Trophoblast cell (in vitro differentiated cells and primary cell): ENCODE results near the gene SPRED2.

Experiments
- DNase-seq, 2 donors: peaks; one replicate each; pipeline ENCODE4 v3.0.0-alpha.2; 2016
- H2AFZ ChIP-seq: 2 replicates; pipeline ENCODE4 v1.6.1; 2013; ENCODE audit warnings: low read length, moderate library complexity, mild to moderate bottlenecking; ENCODE audit not compliant: insufficient read depth, poor library complexity
- H2AK5ac ChIP-seq: 2 replicates; pipeline ENCODE4 v1.6.1; 2013; ENCODE audit warnings: mild to moderate bottlenecking, low read length
- H2BK120ac ChIP-seq: 2 replicates; pipeline ENCODE4 v1.6.1; 2013; ENCODE audit warnings: low read length, mild to moderate bottlenecking, moderate library complexity; ENCODE audit not compliant: insufficient read depth, poor library complexity
- H2BK12ac ChIP-seq: 2 replicates; pipeline ENCODE4 v1.6.1; 2013; ENCODE audit warnings: mild to moderate bottlenecking, low read length, moderate library complexity
- H2BK5ac ChIP-seq: 2 replicates; pipeline ENCODE4 v1.6.1; 2013; ENCODE audit warnings: low read length, low read depth, moderate library complexity, mild to moderate bottlenecking; ENCODE audit not compliant: poor library complexity
- H3K14ac ChIP-seq: 2 replicates; pipeline ENCODE4 v1.6.1; 2013; ENCODE audit warnings: mild to moderate bottlenecking, low read length
- H3K18ac ChIP-seq: 2 replicates; pipeline ENCODE4 v1.6.1; 2013; ENCODE audit warnings: mild to moderate bottlenecking, low read length
- H3K23ac ChIP-seq: 2 replicates; pipeline ENCODE4 v1.6.1; 2013; ENCODE audit warnings: low read length
- H3K27ac ChIP-seq: 2 replicates; pipeline ENCODE4 v1.5.1; 2013; ENCODE audit warnings: low read depth, mild to moderate bottlenecking, inconsistent platforms, low read length, moderate library complexity
- H3K27me3 ChIP-seq: 2 replicates; pipeline ENCODE4 v1.6.1; 2013; ENCODE audit warnings: inconsistent platforms, mild to moderate bottlenecking, low read length, moderate library complexity; ENCODE audit not compliant: insufficient read depth
- H3K36me3 ChIP-seq, 2 experiments: 1 replicate in 1 of 2; 2 replicates in 1 of 2; pipeline ENCODE4 v1.6.1; 2013; ENCODE audit warnings: low read length in 2 of 2, mild to moderate bottlenecking in 2 of 2, moderate library complexity in 1 of 2; ENCODE audit not compliant: insufficient read depth in 2 of 2, control insufficient read depth in 1 of 2
- H3K4ac ChIP-seq: 2 replicates; pipeline ENCODE4 v1.6.1; 2013; ENCODE audit warnings: low read depth, mild to moderate bottlenecking, low read length, moderate library complexity
- H3K4me1 ChIP-seq, 2 experiments: 1 replicate in 1 of 2; 2 replicates in 1 of 2; pipeline ENCODE4 v1.6.1; 2013; ENCODE audit warnings: low read length in 2 of 2, mild to moderate bottlenecking in 2 of 2, moderate library complexity in 1 of 2; ENCODE audit not compliant: insufficient read depth in 2 of 2, control insufficient read depth in 1 of 2
- H3K4me2 ChIP-seq: 2 replicates; pipeline ENCODE4 v1.6.1; 2013; ENCODE audit warnings: inconsistent platforms, mild to moderate bottlenecking, low read length, moderate library complexity
- H3K4me3 ChIP-seq: 2 replicates; pipeline ENCODE4 v1.5.1; 2013; ENCODE audit warnings: mild to moderate bottlenecking, low read depth, low read length, inconsistent platforms
- H3K79me1 ChIP-seq: one replicate; pipeline ENCODE4 v1.6.1; 2013; ENCODE audit warnings: low read length
- H3K79me2 ChIP-seq: 2 replicates; pipeline ENCODE4 v1.6.1; 2013; ENCODE audit warnings: low read length, mild to moderate bottlenecking; ENCODE audit not compliant: control insufficient read depth, insufficient read depth, poor library complexity
- H3K9ac ChIP-seq: 2 replicates; pipeline ENCODE4 v1.6.1; 2013; ENCODE audit warnings: mild to moderate bottlenecking, low read length
- H3K9me3 ChIP-seq: 2 replicates; pipeline ENCODE4 v1.6.1; 2013; ENCODE audit warnings: low read depth, mild to moderate bottlenecking, control low read depth, inconsistent platforms, low read length; ENCODE audit not compliant: insufficient read depth
- H4K12ac ChIP-seq: 2 replicates; pipeline ENCODE4 v1.6.1; 2013; ENCODE audit warnings: low read depth, mild to moderate bottlenecking, low read length, moderate library complexity
- H4K8ac ChIP-seq: 2 replicates; pipeline ENCODE4 v1.6.1; 2013; ENCODE audit warnings: low read depth, mild to moderate bottlenecking, low read length, moderate library complexity
- H4K91ac ChIP-seq: one replicate; pipeline ENCODE4 v1.6.1; 2013; ENCODE audit warnings: low read depth, mild to moderate bottlenecking, low read length, moderate library complexity
- WGBS: extraction: QIAGEN DNeasy Blood & Tissue Kit; methylation state at CpG from one replicate; pipeline ENCODE4 v1.1.7; 2013; ENCODE audit warnings: missing lambda C conversion rate; ENCODE audit not compliant: insufficient read length, insufficient coverage; ENCODE audit errors: extremely low coverage; 5-methylcytosine and 5-hydroxymethylcytosine counted together

Gene SPRED2

GRCh38 chr2:65413610-65414009 lies 18.8 kb downstream of the SPRED2 start:
- H3K9me3 ChIP-seq = no peaks in the 10 kb centered on the region
- no peak overlapping the region for H2AK5ac ChIP-seq
- H4K91ac ChIP-seq = no peak overlapping the region
- H3K36me3 ChIP-seq = no peaks in the 10 kb centered on the region
- H3K9ac ChIP-seq = no peak overlapping the region
- no peaks in the 10 kb centered on the region for H3K79me1 ChIP-seq
- H3K4ac ChIP-seq = no peak overlapping the region
- H3K4me2 ChIP-seq = no peak overlapping the region
- H2BK5ac ChIP-seq = no peak overlapping the region
- H4K12ac ChIP-seq = no peak overlapping the region
- H3K27ac ChIP-seq = no peak overlapping the region
- no peaks in the 10 kb centered on the region for H3K4me1 ChIP-seq
- H3K18ac ChIP-seq = no peak overlapping the region
- H2BK12ac ChIP-seq = no peak overlapping the region
- no peak overlapping the region for H4K8ac ChIP-seq
- H2AFZ ChIP-seq = no peak overlapping the region
- H3K14ac ChIP-seq = no peak overlapping the region
- H3K4me3 ChIP-seq = no peak overlapping the region
- H3K79me2 ChIP-seq = no peaks in the 10 kb centered on the region
- H3K23ac ChIP-seq = no peak overlapping the region
- WGBS = no CpG with 5 or more reads among the region's 2 CpGs
- H3K27me3 ChIP-seq = no peaks in the 10 kb centered on the region
- no peak overlapping the region for H2BK120ac ChIP-seq
- peak in 1 of 2 donors; percentile 12 for DNase-seq

DNA sequence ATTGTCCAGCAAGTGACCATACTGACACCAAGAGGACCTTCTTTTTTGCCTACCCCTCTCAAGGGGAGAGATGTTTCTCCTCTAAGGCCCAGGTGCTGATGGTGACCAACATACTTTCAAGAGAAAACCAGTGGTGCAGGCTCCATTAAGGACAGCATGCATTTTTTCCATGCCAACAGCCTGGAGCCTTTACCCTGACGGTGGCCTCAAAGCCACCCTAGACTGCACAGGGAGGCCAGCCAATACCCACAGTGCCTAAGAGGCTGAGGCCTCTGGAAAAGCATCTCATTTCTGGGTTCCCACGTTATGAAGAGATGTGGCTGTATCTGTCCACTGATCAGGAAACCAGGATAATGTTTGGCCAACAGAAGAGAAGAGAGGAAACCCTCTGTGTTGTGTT lies 19.3 kb downstream of the SPRED2 start:
- Histone ChIP-seq H3K27ac (no peak overlapping the region), H3K79me2 (no peaks in the 10 kb centered on the region), H4K12ac (no peak overlapping the region), H4K91ac (no peak overlapping the region), H3K18ac (no peak overlapping the region), H2BK12ac (no peak overlapping the region), H2BK120ac (no peak overlapping the region), H4K8ac (no peak overlapping the region), H3K23ac (no peak overlapping the region), H3K4ac (no peak overlapping the region), H3K4me1 (no peaks in the 10 kb centered on the region), H3K4me2 (no peak overlapping the region), H2AFZ (no peak overlapping the region), H3K36me3 (no peaks in the 10 kb centered on the region), H2AK5ac (no peak overlapping the region), H3K79me1 (no peaks in the 10 kb centered on the region), H3K9ac (no peak overlapping the region), H3K27me3 (no peaks in the 10 kb centered on the region), H2BK5ac (no peak overlapping the region), H3K14ac (no peak overlapping the region), H3K9me3 (no peaks in the 10 kb centered on the region), H3K4me3 (no peak overlapping the region)
- peak in 1 of 2 donors; percentile 71 for DNase-seq
- WGBS = no CpG with 5 or more reads among the region's 2 CpGs

DNA sequence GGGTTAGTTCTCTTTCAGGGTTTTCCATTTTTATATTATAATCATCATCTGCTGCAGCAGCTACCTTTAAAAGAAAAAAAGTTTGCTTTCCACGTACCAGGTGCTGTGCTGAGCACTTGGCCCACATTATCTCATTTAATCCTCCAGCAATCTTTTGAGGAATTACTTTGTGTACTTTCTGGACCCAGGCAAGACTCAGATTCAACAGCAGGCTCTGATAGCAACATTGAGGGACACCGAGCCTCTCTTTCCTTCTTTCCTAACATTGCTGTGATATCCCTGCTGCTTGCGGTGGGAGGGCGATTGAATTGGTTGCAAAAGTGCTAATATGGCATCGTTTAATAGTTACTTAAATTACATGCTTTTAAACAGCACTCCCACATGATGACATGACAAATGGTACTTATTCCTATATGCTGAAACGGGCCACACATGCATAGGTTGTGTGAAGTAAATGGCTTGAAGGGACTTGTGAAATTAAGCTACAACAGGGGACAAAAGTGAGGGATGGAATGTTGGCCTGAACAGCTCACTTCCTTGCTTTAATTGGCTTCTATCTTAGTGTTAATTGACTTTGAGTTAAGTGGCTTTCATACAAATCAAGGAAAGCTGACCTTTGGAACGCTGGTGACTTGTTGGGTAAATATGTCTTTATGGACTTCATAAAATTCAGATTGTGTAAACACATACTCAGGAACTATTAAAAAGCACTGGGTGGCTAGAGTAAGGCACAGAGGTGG lies 21.2 kb downstream of the SPRED2 start:
- H3K79me2 ChIP-seq = no peaks in the 10 kb centered on the region
- H4K91ac ChIP-seq = no peak overlapping the region
- H3K4me3 ChIP-seq = no peak overlapping the region
- H3K27me3 ChIP-seq = no peaks in the 10 kb centered on the region
- H3K4me1 ChIP-seq = peaks cover 3 to 8% of the 10 kb centered on the region in 2 experiments
- no peak overlapping the region for H2BK120ac ChIP-seq
- no peaks in the 10 kb centered on the region for H3K79me1 ChIP-seq
- no peak overlapping the region for H3K23ac ChIP-seq
- H2BK5ac ChIP-seq = no peak overlapping the region
- no peak overlapping the region for H3K27ac ChIP-seq
- no peaks in the 10 kb centered on the region for H3K9me3 ChIP-seq
- no peak overlapping the region for H2AFZ ChIP-seq
- H2BK12ac ChIP-seq = no peak overlapping the region
- peak in 1 of 2 donors; percentile 59 for DNase-seq
- H3K4ac ChIP-seq = no peak overlapping the region
- WGBS = no CpG with 5 or more reads among the region's 7 CpGs
- H2AK5ac ChIP-seq = no peak overlapping the region
- no peak overlapping the region for H3K14ac ChIP-seq
- no peak overlapping the region for H3K4me2 ChIP-seq
- H3K18ac ChIP-seq = no peak overlapping the region
- H4K8ac ChIP-seq = no peak overlapping the region
- H4K12ac ChIP-seq = no peak overlapping the region
- no peaks in the 10 kb centered on the region for H3K36me3 ChIP-seq
- H3K9ac ChIP-seq = no peak overlapping the region

GRCh38 chr2:65409045-65409444 lies 23.4 kb downstream of the SPRED2 start:
- DNase-seq = no peak
- Histone ChIP-seq H3K79me1 (no peaks in the 10 kb centered on the region), H4K12ac (no peak overlapping the region), H2AK5ac (no peak overlapping the region), H4K91ac (no peak overlapping the region), H3K36me3 (no peaks in the 10 kb centered on the region), H2BK120ac (no peak overlapping the region), H2BK5ac (no peak overlapping the region), H3K23ac (no peak overlapping the region), H3K4me3 (no peak overlapping the region), H3K4ac (no peak overlapping the region), H3K79me2 (peaks cover 2% of the 10 kb centered on the region), H2BK12ac (no peak overlapping the region), H3K27me3 (no peaks in the 10 kb centered on the region), H2AFZ (no peak overlapping the region), H3K9ac (no peak overlapping the region), H3K18ac (no peak overlapping the region), H3K14ac (no peak overlapping the region), H3K4me2 (no peak overlapping the region), H4K8ac (no peak overlapping the region), H3K4me1 (peaks cover 7 to 11% of the 10 kb centered on the region in 2 experiments), H3K9me3 (no peaks in the 10 kb centered on the region), H3K27ac (no peak overlapping the region)
- WGBS = no CpG with 5 or more reads among the region's 2 CpGs
